Lower leg skin (tissue), 3 donors: ENCODE measurements around the gene LZTR1.

Experiments used
- CTCF ChIP-seq, 3 donors: fragments of 450-650 bp; IDR thresholded peaks; one replicate each; pipeline ENCODE4 v1.5.1; 2016; ENCODE audit warnings: antibody characterized with exemption in 3 of 3, mild to moderate bottlenecking in 3 of 3, moderate library complexity in 2 of 3
- POLR2A ChIP-seq, 2 donors: fragments of 450-650 bp; IDR thresholded peaks; one replicate each; pipeline ENCODE4 v1.6.1; 2016 to 2017; ENCODE audit warnings: antibody characterized with exemption in 2 of 2, mild to moderate bottlenecking in 1 of 2, moderate library complexity in 1 of 2

DNA sequence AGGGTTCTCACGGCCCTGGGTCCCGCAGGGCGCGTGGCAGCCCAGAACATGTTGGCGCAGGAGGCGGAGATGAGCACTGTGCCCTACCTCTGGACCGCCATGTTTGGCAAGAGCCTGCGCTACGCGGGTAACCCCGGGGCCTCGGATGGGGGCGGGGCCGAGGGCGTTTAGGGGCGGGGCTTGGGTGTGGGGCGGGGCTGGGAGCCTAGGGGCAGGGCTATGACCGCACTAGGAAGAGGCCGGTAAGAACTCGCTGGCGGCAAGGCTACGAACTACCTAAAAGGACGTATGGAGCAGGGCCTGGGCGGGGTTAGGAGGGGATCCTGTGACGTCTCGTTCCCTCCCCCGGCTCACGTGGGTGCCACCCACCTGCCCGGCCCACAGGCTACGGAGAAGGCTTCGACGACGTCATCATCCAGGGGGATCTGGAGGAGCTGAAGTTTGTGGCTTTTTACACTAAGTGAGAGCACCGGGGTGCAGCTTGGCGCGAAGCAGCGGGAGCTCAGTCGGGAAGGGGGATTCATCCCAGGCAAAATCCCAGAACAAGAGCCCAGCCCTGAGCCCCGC is 2.8 kb upstream of the LZTR1 start:
- TF ChIP-seq CTCF (IDR thresholded peaks at IDR 0.05) (no peak), POLR2A (IDR thresholded peaks at IDR 0.05) (no peak)
